GM19328 (cell line): ENCODE data around the gene TMPRSS3.

ENCODE experiments used
- ATAC-seq: cut with Tn5 transposase; IDR thresholded peaks from one replicate; pipeline ENCODE4 v1.9.1; 2021; ENCODE audit warnings: mild to moderate bottlenecking, moderate library complexity; ENCODE audit not compliant: unreplicated experiment

TMPRSS3 gene

GRCh38 chr21:42353623-42354022, 42.2 kb downstream of the TMPRSS3 start:
- ATAC-seq, result no peak

DNA sequence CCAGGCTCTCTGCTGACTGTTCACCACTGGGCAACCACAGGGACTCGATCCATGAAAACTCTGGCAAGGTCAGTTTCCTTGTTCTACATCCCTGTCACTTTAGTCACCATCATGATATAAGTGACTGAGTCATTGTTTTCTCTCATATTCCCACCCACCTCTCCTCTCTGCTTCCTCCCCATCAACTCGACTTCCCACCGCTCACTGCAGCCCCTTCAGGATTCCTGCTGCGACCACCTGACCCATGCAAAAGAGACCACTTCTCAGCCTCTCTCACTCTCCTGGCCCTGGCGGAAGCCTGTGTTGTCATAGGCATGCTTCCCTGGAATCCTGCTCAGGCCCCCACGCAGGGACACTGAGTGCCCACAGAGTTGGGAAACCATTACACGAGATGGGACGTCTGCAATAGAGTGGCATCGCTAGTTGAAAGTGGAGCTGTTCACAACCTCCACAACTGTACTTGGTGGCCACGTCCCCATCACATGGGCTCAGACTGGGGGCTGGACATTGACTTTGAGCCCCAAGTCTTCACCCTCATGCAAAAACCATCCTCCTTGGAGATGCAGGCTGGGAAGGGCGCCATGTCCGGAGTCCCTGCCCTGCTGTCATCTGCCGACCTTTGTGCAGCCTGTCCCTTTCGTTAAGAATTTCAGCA, 43.3 kb downstream of the TMPRSS3 start:
- no peak for ATAC-seq

DNA sequence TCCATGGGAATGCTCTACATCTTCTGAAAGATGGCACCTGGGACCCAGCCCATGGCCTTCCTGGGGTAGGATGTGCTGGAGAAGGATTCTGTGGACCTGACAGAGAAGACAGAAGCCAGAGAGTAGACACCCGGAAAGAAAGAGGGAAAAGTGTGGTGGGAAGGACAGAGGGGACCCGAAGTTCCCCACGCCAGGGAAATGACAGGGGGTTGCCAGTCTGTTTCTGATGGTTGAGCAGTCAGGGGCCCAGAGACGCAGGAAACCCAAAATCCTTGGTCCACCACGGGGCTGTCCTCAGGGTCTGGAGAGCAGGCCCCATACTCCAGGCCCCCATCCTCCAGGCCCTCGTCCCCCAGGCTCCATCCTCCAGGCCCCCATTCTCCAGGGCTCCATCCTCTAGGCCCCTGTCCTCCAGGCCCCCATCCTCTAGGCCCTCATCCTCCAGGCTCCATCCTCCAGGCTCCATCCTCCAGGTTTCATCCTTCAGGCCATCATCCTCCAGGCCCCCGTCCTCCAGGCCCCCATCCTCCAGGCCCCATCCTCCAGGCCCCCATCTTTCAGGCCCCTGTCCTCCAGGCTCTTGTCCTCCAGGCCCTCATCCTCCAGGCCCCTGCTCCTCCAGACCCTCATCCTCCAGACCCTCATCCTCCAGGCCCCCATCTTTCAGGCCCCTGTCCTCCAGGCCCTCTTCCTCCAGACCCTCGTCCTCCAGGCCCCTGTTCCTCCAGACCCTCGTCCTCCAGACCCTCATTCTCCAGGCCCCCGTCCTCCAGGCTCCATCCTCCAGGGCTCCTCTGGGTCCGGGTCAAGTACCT, 44.0 kb downstream of the TMPRSS3 start:
- no peak for ATAC-seq

DNA sequence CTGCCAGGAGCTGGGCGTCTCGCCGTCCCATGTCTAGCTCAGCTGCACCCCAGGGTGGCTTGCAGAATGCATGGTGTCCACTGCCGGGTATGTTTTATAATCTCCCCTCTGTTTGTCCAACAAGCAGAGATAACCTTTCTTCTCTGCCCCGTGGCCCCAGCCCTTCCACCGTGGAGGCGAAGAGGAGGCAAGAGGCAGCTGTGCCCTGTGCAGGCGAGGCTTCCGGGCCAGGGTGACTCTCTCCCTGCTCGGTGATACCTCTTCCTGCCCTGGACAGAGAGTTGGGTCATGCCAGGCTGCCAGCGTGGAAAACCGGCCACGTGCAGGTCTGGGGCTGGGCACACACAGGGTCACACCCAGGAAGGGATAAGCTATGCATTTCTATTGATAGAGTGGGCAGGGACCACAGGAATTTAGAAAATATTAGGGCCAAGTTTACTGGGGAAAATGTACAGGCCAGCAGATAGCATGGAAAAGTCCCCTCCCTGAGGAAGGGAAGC, 44.9 kb downstream of the TMPRSS3 start, which contains the start of gene TFF2:
Gene TFF2, minus strand, starts transcription at position 68 of the 500 bp plus-strand sequence. Its CDS starts 37 bp downstream, at position 31.
- no peak for ATAC-seq

GRCh38 chr21:42350318-42350910, 45.4 kb downstream of the TMPRSS3 start:
- ATAC-seq, result no peak

DNA sequence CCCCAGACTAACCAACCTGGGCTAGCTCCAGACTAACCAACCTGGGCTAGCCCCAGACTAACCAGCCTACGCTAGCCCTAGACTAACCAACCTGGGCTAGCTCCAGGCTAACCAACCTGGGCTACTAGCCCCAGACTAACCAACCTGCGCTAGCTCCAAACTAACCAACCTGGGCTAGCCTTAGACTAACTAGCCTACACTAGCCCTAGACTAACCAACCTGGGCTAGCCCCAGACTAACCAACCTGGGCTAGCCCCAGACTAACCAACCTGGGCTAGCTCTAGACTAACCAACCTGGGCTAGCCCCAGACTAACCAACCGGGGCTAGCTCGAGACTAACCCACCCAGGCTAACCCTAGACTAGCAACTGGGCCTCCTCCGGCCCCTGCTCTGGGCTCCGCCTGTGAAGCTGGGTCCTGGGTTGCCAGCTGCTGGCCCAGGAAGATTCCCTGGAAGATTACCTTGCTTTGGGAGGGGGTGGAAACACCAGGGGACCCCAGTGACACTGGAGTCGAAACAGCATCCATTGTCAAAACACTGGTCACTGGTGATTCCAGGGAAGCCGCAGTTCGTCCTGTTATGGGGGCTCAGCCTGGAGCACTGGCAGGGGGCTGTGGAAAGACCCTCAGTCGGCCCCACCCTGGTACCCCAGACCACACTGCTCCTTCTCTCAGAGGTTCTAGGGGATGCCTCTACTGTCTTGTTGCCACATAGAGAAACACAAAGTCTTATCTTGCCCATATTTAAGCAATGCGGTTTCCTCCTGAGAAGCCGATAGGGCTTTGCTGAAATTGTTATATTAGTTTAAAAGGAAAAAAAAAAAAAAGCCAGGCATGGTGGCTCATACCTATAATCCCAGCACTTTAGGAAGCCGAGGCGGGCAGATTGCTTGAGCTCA, 46.2 kb downstream of the TMPRSS3 start:
- no peak for ATAC-seq

GRCh38 chr21:42348762-42349161, 47.1 kb downstream of the TMPRSS3 start:
- ATAC-seq, result no peak

GRCh38 chr21:42347601-42348327, 48.1 kb downstream of the TMPRSS3 start:
- no peak for ATAC-seq

DNA sequence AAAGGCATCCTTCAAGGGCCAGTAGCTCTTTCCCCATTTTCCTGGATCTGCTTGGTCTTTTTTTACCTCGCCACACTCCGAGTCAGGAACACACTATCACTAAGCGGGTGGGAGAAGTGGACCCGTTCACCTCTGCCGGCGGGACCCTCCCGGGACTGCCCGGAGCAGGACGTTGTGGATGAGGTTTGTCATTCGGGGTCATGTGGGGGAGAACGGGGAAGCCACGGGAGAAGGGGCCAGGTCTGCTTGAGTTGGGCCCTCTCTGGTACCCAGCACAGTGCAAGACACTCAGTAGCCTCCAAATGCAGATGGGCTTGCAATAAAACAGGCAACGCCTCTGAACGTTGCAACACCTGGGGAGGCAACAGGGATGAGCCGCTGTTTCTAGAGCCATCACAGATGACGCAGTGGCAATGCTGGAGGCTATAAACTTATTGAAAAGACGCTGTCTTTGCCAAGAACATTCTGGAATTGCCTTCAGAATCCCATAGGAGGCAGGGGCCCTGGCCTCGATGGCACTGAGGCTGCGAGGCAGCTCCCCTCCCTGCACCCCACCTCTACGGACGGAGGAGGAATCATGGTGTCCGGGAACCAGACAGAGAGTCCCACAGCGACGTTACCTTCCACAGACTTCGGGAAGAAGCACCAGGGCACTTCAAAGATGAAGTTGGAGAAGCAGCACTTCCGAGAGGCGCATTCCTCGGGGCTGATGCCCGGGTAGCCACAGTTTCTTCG, 48.8 kb downstream of the TMPRSS3 start:
- ATAC-seq, result no peak

DNA sequence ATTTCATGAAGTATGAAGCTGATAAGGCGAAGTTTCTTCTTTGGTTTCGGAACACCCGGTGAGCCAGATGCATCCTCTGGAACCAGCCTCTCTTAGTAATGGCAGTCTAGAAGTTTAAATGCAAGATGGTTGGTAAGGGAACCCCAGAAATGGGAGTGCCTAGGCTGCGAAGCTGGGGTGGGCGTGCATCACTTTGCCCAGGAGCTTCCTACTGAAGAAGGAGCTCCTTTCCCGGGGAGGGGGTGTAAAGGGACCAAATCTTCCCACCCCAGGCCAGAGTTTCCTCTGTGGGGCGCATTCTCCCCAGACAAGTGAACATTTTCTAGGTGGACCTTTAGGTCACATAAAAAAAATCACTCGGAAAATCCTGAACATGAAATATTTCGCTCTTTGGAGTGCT, 49.4 kb downstream of the TMPRSS3 start:
- ATAC-seq, result no peak

DNA sequence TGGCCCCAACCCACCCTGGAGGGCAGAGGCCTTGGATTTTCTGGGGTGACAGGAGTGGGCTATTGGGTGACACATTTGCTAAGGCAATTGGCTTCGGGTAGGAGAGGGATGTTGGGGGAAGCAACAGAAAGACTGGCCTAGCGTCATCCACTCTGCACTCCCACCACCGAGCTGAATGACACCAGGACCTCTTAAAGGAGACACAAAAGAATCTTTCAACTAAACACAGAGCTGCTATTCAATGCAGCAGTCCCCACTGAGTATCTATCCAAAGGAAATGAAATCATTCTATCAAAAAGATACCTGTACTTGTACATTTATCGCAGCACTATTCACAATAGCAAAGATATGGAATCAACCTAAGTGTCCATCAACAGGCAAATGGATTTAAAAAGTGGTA, 51.2 kb downstream of the TMPRSS3 start:
- ATAC-seq, result no peak

DNA sequence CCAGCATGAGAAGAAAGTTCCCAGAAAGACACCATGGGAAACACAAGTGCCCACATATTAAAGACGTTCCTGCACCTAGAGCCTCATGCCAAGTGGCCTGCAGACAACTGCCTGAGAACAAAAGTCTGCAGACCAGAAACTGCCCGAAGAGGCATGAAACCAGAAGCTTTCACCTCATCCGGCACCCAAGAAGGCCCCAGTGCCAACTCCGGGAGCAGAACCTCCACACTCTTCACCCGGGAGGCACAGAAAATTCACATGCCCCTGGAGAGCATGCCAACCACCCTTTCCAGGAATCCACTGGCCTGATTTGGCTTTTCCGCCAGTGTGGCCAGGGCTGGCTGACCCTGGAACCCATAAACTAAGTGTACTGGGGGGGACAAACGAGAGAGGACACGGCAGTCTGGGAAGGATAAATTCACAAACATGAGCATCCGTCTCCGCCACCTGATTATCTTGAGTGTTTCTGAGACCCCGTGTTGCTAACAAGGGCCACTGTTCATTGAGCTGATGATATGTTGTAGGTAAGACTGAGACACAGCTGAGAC, 51.8 kb downstream of the TMPRSS3 start:
- ATAC-seq, result no peak

GRCh38 chr21:42343556-42343955, 52.3 kb downstream of the TMPRSS3 start:
- no peak for ATAC-seq

DNA sequence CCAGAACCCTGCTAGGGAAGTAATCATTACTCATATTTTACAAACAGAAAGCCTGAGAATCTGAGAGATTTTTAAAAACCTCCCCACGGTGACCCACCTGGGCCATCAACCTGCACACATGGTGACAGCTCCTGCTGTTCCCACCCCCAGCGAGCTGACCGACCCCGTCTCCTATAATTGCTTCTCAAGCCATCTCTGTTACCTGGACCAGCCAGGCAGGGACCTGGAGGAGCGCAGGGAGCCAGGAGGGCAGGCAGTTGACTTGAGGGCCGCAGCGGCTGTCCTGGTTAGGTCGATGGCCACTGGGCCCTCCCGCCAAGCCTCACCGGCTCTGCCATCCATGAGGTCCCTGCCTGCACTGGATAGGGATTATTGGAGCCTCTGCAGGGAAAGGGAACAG, 52.8 kb downstream of the TMPRSS3 start:
- no peak for ATAC-seq

- no peak for ATAC-seq
These were observed 53.9 kb downstream of the TMPRSS3 start for GRCh38 chr21:42341776-42342542.

GRCh38 chr21:42340187-42341050, 55.4 kb downstream of the TMPRSS3 start:
- no peak for ATAC-seq
